GM08714 (cell line): ENCODE measurements around the gene ERGIC1.
A peak's percentile ranks its signal among the peaks of the same experiment; 100 is the strongest.

Experiments used
- H3K4me3 ChIP-seq: fragments of 200-500 bp; sonication (Bioruptor generic); 2 replicates; pipeline ENCODE4 v1.5.1; 2014; ENCODE audit warnings: mild to moderate bottlenecking, low read length, inconsistent platforms
- ZNF274 ChIP-seq: IDR thresholded peaks from 2 replicates; pipeline ENCODE4 v1.6.1; 2012; ENCODE audit warnings: mild to moderate bottlenecking, low read depth, low read length

Gene ERGIC1

GRCh38 chr5:172984244-172984953, 150.3 kb downstream of the ERGIC1 start:
- peak overlapping the region; percentile 87 for H3K4me3 ChIP-seq
- TF ChIP-seq ZNF274, result no peak

GRCh38 chr5:172985596-172985995, 151.5 kb downstream of the ERGIC1 start:
- H3K4me3 ChIP-seq, result peak overlapping the region; percentile 12; the same call in 1 of the 2 replicates
- no peak for TF ChIP-seq ZNF274

- TF ChIP-seq ZNF274, result no peak
Observed at GRCh38 chr5:172988276-172988675, 154.2 kb downstream of the ERGIC1 start.

GRCh38 chr5:172990776-172991175, 156.7 kb downstream of the ERGIC1 start:
- H3K4me3 ChIP-seq, result no peak overlapping the region
- no peak for TF ChIP-seq ZNF274

More at GRCh38 chr5:172988276-172988675, 154.2 kb downstream of the ERGIC1 start:
- H3K4me3 ChIP-seq, result no peak overlapping the region

- H3K4me3 ChIP-seq, result no peak overlapping the region
- no peak for TF ChIP-seq ZNF274
Observed at GRCh38 chr5:172994405-172994804, 160.4 kb downstream of the ERGIC1 start.

- TF ChIP-seq ZNF274, result no peak
- H3K4me3 ChIP-seq, result no peak overlapping the region
Observed at GRCh38 chr5:172999372-172999973, 165.4 kb downstream of the ERGIC1 start.

- no peak for TF ChIP-seq ZNF274
- no peak overlapping the region for H3K4me3 ChIP-seq
Observed at GRCh38 chr5:172999974-173000373, 165.9 kb downstream of the ERGIC1 start.

- no peak overlapping the region; the same call in 1 of the 2 replicates for H3K4me3 ChIP-seq
- no peak for TF ChIP-seq ZNF274
Observed at GRCh38 chr5:173001229-173001841, 167.3 kb downstream of the ERGIC1 start.
